Measurements from ENCODE around the gene MIS18A.

DNA sequence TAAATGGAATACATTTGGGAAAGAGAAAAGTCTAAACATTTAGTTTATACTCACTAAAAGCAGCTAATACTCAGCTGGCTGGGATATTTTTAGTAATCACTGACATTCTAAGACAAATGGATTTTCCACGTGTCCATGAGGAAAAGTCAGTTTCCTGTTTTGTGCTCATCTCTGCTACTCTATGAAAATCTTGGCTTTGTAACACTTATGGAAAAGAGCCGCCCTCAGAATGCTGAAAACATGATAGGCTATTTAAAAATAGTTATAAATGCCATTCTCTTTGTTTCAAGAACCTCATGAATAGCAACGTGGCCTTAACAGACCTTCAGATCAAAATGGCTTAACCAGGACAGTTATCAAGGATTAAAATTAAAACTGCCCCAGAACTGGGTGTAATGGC is 49.7 kb upstream of the MIS18A start:
- TF ChIP-seq POLR2A (IDR thresholded peaks at IDR 0.05; ENCODE audit: low read length) (no peak), GATA1 (IDR thresholded peaks at IDR 0.05; ENCODE audit: low read depth, low read length) (no peak)

All from erythroblast (primary cell).